ENCODE data around the gene CMSS1.

DNA sequence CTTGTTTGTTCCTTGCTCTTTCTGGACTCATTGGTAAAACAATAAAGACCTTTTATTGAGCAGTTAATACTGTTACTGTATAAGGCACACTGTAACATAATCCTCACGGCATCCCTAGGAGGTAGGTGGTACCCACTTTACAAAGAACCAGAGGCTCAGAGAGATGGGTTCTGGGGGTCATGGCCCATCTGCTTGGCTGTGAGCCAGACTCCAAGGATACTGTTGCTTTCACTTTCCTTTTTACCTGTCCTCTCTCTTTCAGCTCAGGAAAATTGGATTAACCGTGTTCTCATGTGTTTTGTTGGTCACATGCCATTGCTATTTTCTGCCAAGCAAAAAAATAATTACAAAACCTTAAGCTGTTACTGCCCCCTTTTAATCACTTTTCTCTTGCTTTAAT, 331.5 kb downstream of the CMSS1 start:
- TF ChIP-seq ZNF274 (CRISPR knock-in tag; IDR thresholded peaks at IDR 0.05) (no peak), EP300 (IDR thresholded peaks at IDR 0.05; ENCODE audit: low read depth in 2 of 2, low read length in 2 of 2) (no peak), EP300 (CRISPR knock-in tag; IDR thresholded peaks at IDR 0.05; ENCODE audit: borderline replicate concordance) (no peak), NPAS2 (CRISPR knock-in tag; IDR thresholded peaks at IDR 0.05; ENCODE audit: borderline replicate concordance) (no peak), WIZ (CRISPR knock-in tag; IDR thresholded peaks at IDR 0.05) (no peak), MTF1 (CRISPR knock-in tag; IDR thresholded peaks at IDR 0.05) (no peak), ZNF136 (CRISPR knock-in tag; IDR thresholded peaks at IDR 0.05; ENCODE audit: low read depth) (no peak), ZNF572 (CRISPR knock-in tag; IDR thresholded peaks at IDR 0.05) (no peak), JUND (CRISPR knock-in tag; IDR thresholded peaks at IDR 0.05) (no peak), ZBTB20 (CRISPR knock-in tag; IDR thresholded peaks at IDR 0.05; ENCODE audit: borderline replicate concordance, low read depth) (no peak), SMARCC2 (IDR thresholded peaks at IDR 0.05) (no peak), SIN3A (IDR thresholded peaks at IDR 0.05; ENCODE audit: borderline replicate concordance, low read depth, low read length) (no peak), ZNF468 (CRISPR knock-in tag; IDR thresholded peaks at IDR 0.05) (no peak), EZH2 (conservative IDR thresholded peaks at IDR 0.05; ENCODE audit: low read depth, low read length) (no peak)
- TF ChIP-seq, protein P1, sequence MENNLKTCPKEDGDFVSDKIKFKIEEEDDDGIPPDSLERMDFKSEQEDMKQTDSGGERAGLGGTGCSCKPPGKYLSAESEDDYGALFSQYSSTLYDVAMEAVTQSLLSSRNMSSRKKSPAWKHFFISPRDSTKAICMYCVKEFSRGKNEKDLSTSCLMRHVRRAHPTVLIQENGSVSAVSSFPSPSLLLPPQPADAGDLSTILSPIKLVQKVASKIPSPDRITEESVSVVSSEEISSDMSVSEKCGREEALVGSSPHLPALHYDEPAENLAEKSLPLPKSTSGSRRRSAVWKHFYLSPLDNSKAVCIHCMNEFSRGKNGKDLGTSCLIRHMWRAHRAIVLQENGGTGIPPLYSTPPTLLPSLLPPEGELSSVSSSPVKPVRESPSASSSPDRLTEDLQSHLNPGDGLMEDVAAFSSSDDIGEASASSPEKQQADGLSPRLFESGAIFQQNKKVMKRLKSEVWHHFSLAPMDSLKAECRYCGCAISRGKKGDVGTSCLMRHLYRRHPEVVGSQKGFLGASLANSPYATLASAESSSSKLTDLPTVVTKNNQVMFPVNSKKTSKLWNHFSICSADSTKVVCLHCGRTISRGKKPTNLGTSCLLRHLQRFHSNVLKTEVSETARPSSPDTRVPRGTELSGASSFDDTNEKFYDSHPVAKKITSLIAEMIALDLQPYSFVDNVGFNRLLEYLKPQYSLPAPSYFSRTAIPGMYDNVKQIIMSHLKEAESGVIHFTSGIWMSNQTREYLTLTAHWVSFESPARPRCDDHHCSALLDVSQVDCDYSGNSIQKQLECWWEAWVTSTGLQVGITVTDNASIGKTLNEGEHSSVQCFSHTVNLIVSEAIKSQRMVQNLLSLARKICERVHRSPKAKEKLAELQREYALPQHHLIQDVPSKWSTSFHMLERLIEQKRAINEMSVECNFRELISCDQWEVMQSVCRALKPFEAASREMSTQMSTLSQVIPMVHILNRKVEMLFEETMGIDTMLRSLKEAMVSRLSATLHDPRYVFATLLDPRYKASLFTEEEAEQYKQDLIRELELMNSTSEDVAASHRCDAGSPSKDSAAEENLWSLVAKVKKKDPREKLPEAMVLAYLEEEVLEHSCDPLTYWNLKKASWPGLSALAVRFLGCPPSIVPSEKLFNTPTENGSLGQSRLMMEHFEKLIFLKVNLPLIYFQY (CRISPR knock-in tag; IDR thresholded peaks at IDR 0.05; ENCODE audit: borderline replicate concordance), result no peak

Data from HepG2 (cell line).